C4-2B (cell line): ENCODE measurements around the gene PODXL.

Experiments
- ZFX ChIP-seq: fragments of 450-650 bp; IDR thresholded peaks from 2 replicates; pipeline ENCODE4 v1.6.1; 2017
- TF ChIP-seq, protein P1 (sequence below): fragments of 450-650 bp; conservative IDR thresholded peaks from 2 replicates; pipeline ENCODE4 v1.5.1; 2017; ENCODE audit warnings: mild to moderate bottlenecking

DNA sequence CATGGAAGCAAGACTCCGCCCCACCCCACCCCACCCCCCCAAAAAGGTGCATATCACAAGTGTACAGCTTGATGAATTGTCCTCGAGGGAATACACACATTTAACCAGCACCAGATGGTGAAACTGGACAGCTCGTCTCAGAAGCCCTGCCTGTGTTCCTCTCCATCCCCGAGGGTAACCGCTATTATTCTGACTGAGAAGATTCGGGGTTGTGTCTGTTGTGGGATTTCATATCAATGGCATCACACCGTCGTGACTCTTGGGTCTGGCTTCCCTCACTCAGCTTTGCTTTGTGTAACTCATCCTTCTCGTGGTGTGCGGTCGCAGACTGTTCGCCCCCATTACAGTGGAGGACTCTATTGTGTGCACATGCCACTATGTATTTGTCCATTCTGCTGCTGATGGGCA, 18.9 kb downstream of the PODXL start:
- TF ChIP-seq, protein P1, sequence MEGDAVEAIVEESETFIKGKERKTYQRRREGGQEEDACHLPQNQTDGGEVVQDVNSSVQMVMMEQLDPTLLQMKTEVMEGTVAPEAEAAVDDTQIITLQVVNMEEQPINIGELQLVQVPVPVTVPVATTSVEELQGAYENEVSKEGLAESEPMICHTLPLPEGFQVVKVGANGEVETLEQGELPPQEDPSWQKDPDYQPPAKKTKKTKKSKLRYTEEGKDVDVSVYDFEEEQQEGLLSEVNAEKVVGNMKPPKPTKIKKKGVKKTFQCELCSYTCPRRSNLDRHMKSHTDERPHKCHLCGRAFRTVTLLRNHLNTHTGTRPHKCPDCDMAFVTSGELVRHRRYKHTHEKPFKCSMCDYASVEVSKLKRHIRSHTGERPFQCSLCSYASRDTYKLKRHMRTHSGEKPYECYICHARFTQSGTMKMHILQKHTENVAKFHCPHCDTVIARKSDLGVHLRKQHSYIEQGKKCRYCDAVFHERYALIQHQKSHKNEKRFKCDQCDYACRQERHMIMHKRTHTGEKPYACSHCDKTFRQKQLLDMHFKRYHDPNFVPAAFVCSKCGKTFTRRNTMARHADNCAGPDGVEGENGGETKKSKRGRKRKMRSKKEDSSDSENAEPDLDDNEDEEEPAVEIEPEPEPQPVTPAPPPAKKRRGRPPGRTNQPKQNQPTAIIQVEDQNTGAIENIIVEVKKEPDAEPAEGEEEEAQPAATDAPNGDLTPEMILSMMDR, result no peak
- no peak for TF ChIP-seq ZFX
